ENCODE results near the gene ICAM3. TPM values are rescaled to one million over a fixed set of nuclear protein-coding genes. Genes with fewer than 3 reads are reported as not detected.
A peak's percentile ranks its signal among the peaks of the same experiment; 100 is the strongest.
"Not testable (repeated sequence)": the region's sequence is repeated elsewhere in the genome, so short reads cannot be mapped to it uniquely, and the experiment has no call there.

The ICAM3 gene, protein sequence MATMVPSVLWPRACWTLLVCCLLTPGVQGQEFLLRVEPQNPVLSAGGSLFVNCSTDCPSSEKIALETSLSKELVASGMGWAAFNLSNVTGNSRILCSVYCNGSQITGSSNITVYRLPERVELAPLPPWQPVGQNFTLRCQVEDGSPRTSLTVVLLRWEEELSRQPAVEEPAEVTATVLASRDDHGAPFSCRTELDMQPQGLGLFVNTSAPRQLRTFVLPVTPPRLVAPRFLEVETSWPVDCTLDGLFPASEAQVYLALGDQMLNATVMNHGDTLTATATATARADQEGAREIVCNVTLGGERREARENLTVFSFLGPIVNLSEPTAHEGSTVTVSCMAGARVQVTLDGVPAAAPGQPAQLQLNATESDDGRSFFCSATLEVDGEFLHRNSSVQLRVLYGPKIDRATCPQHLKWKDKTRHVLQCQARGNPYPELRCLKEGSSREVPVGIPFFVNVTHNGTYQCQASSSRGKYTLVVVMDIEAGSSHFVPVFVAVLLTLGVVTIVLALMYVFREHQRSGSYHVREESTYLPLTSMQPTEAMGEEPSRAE
- total RNA-seq: 1 to 10 TPM in 7 of 8 experiments, under 1 TPM in 1; 0.73 to 3.5 (median 2.2) TPM

DNA sequence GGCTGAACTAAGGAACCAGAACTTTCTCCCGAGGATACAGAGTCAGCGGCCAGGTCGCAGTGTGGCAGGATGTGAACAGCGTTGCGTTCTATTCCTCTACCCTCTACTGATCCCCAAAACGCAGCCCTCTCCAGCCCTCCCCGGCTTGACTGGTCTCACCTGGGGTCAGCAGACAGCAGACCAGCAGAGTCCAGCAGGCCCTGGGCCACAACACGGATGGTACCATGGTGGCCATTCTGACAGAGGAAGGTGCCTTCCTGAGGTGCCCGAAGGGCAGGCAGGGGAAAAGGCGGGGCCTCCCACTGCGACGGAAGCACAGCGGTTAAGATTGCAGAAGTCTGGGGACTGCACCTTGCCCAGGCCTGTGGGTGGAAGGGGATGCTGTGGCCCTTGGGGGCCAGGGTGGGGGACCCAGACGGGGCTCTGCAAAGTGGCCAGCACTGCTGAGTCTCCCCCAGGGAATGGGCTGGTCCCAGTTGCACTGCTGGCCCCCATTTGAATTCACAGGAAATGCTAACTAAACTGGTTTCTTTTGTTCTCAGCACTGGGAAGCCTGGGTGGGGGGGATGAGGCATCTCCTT, at the start of gene ICAM3:
Gene ICAM3 (minus strand): TSS at position 245 of the 581 bp plus-strand sequence. CDS start 10 bp downstream, at position 235.
- in situ Hi-C loops (cut with MboI; ENCODE audit: low pct_unique_long_range_greater_than_20kb in 2 of 9, low sequenced_read_pairs in 9 of 9, unreplicated experiment in 9 of 9): no loop called here
- H3K27ac ChIP-seq: no peak within 1 kb of the TSS
- no peak for ATAC-seq (replicated peaks in 6 of 8)
- WGBS, 10 experiments: 59 to 100% (median 78%) methylated on average over 2 to 9 of the region's 14 CpGs; no CpG with 5 or more reads in 4 of the 10 experiments
- peaks cover 0 to 10% of the 10 kb centered on the region in 2 donors for H3K4me1 ChIP-seq (replicated peaks in 1 of 2)
- H3K4me3 ChIP-seq: no peak within 1 kb of the TSS

DNA sequence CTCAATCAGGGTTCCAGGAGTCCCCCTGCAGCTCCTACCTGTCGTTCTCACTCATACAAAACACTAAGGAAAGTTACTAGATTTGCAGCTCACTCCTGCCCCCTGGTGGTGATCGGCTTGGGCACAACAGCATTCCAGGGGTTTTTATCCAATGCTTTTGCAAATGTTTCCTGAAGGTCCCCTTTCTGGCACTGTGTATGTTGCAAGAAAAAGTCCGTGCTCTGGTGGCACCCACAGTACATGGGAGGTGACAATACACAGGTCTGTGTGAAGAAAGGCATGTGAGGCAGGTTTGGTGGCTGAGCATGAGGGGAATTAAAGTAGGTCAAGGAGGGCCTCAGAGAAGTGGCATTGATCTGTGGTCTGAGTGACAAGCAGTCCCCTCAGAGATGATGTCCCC, 49.5 kb upstream of the ICAM3 start:
- Histone ChIP-seq H3K27ac (no peak overlapping the region), H3K4me3 (no peak overlapping the region), H3K4me1 (replicated peaks in 1 of 2) (no peaks in the 10 kb centered on the region)
- 0 to 20% (median 0%) methylated on average over 1 to 3 of the region's 3 CpGs; no CpG with 5 or more reads in 2 of the 10 experiments for WGBS, 10 experiments
- in situ Hi-C loops (cut with MboI; ENCODE audit: low pct_unique_long_range_greater_than_20kb in 2 of 9, low sequenced_read_pairs in 9 of 9, unreplicated experiment in 9 of 9): loop anchor here in 8 of 9 experiments (5.0 to 25.0 kb wide), 5 partner anchors 114 to 452 kb away; partner anchors contain the start of genes ICAM1 (in 4 of the 8), MRPL4 (in 1 of the 8) and OLFM2 (in 1 of the 8)
- ATAC-seq (replicated peaks in 6 of 8): peak; percentile 48 to 72 (median 58)

GRCh38 chr19:10384580-10384979, 45.2 kb upstream of the ICAM3 start:
- WGBS, 10 experiments: 60 to 100% (median 80%) methylated on average over 1 to 7 of the region's 9 CpGs; no CpG with 5 or more reads in 3 of the 10 experiments

DNA sequence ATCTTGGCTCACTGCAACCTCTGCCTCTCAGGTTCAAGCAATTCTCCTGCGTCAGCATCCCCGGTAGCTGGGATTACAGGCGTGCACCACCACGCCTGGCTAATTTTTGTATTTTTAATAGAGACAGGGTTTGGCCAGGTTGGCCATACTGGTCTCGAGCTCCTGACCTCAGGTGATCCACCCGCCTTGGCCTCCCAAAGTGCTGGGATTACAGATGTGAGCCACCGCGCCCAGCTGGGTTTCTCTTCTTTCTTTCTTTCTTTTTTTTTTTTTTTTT, 43.7 kb upstream of the ICAM3 start:
- in situ Hi-C loops (cut with MboI; ENCODE audit: low pct_unique_long_range_greater_than_20kb in 2 of 9, low sequenced_read_pairs in 9 of 9, unreplicated experiment in 9 of 9): loop anchor here in 8 of 9 experiments (5.0 to 25.0 kb wide), 5 partner anchors 108 to 446 kb away; partner anchors contain the start of genes ICAM1 (in 3 of the 8), MRPL4 (in 1 of the 8) and OLFM2 (in 1 of the 8)
- H3K4me1 ChIP-seq (replicated peaks in 1 of 2): peaks cover 10 to 11% of the 10 kb centered on the region in 2 donors
- H3K4me3 ChIP-seq; H3K27ac ChIP-seq; ATAC-seq (replicated peaks in 6 of 8): not testable (repeated sequence)
- WGBS, 10 experiments: 67 to 100% (median 90%) methylated on average over 2 to 8 of the region's 8 CpGs; no CpG with 5 or more reads in 1 of the 10 experiments

More at GRCh38 chr19:10384580-10384979, 45.2 kb upstream of the ICAM3 start:
- no peak overlapping the region for H3K27ac ChIP-seq
- H3K4me1 ChIP-seq (replicated peaks in 1 of 2): peaks cover 5 to 10% of the 10 kb centered on the region in 2 donors
- ATAC-seq (replicated peaks in 6 of 8): no peak
- H3K4me3 ChIP-seq: no peak overlapping the region
- in situ Hi-C loops (cut with MboI; ENCODE audit: low pct_unique_long_range_greater_than_20kb in 2 of 9, low sequenced_read_pairs in 9 of 9, unreplicated experiment in 9 of 9): loop anchor here in 8 of 9 experiments (5.0 to 25.0 kb wide), 5 partner anchors 110 to 447 kb away; partner anchors contain the start of genes ICAM1 (in 3 of the 8), MRPL4 (in 1 of the 8) and OLFM2 (in 1 of the 8)

DNA sequence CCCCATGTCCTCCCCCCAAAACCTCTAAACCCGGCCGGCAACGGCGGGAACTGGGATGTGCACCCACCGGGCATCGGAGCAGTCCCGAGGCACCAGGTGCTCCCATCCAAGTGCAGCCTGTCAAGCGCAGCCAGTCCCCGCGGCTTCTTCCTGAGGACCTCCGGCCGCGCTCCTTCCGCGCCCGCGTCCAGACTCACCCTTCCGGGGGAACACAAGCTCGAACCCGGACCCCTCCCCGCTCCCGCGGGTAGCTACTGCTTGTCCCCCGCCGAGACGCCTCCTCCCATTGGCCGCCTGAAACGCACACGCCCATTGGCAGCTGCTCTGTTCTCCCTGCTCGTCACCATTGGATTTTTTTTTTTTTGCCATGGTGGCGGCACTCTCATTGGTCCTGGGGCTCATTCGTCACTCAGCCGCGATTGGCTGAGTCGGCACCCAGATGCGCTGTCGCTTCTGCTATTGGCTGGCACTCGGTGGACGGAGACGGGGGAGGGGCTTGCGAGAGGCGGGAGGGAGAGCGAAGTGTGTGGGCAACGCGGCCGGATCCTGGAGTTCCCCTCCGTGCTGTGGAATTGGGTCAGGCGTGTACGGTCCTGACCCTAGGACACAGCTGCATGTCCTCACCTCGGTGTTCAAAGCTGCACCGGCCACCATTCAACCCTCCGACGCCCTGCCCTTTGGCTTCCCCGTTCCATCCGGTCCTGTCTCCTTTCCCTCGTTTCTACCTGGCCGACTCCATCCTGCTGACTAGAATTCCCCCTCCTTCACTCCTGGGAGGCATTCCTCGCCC, 41.1 kb upstream of the ICAM3 start, which contains the start of gene TYK2:
Gene TYK2 (minus strand): TSS at position 260 of the 790 bp plus-strand sequence. CDS start 2,166 bp downstream, outside the sequence.
- in situ Hi-C loops (cut with MboI; ENCODE audit: low pct_unique_long_range_greater_than_20kb in 2 of 9, low sequenced_read_pairs in 9 of 9, unreplicated experiment in 9 of 9): loop anchor here in 8 of 9 experiments (5.0 to 25.0 kb wide), 5 partner anchors 106 to 443 kb away; partner anchors contain the start of genes ICAM1 (in 3 of the 8), MRPL4 (in 1 of the 8) and OLFM2 (in 1 of the 8)

DNA sequence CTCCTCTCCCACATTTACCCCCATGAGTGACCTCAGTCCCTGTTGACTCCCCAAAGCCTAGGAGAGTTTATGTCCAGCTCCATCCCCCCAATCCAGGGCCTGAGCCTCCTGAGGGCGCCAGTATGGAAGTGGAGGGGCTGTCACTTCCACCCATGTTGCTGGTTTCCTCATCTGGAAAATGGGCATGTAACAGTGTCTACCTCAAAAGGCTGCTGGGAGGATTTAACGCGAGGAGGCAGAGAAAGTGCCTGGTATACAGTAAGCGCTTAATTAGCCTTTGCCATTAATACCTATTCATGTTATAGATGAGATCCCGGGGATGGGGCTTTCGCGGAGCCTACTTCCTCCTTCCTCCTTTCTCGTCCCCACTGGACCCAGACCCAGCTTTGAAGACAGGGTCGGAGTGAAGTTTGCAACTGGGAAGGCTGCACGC, 40.5 kb upstream of the ICAM3 start:
- in situ Hi-C loops (cut with MboI; ENCODE audit: low pct_unique_long_range_greater_than_20kb in 2 of 9, low sequenced_read_pairs in 9 of 9, unreplicated experiment in 9 of 9): loop anchor here in 8 of 9 experiments (5.0 to 25.0 kb wide), 5 partner anchors 105 to 443 kb away; partner anchors contain the start of genes ICAM1 (in 3 of the 8), MRPL4 (in 1 of the 8) and OLFM2 (in 1 of the 8)
- H3K4me3 ChIP-seq: peak overlapping the region; percentile 77 to 99 (median 83)
- peaks cover 10 to 11% of the 10 kb centered on the region in 2 donors for H3K4me1 ChIP-seq (replicated peaks in 1 of 2)
- peak in 1 of 8 experiments; percentile 3 for ATAC-seq (replicated peaks in 6 of 8)
- peak overlapping the region; percentile 63 to 85 for H3K27ac ChIP-seq
- WGBS, 10 experiments: 0 to 8% (median 0%) methylated on average over 2 to 10 of the region's 10 CpGs; no CpG with 5 or more reads in 5 of the 10 experiments

More for the DNA sequence above, 41.1 kb upstream of the ICAM3 start, which contains the start of gene TYK2:
- WGBS, 10 experiments: 0 to 6% (median 0%) methylated on average over 1 to 15 of the region's 58 CpGs; no CpG with 5 or more reads in 4 of the 10 experiments
- Histone ChIP-seq H3K4me3 (peak within 1 kb of the TSS; percentile 77 to 99 (median 83)), H3K27ac (peak within 1 kb of the TSS; percentile 81 to 95), H3K4me1 (replicated peaks in 1 of 2) (peaks cover 10 to 11% of the 10 kb centered on the region in 2 donors)
- ATAC-seq (replicated peaks in 6 of 8): peak; percentile 92 to 98 (median 95)

DNA sequence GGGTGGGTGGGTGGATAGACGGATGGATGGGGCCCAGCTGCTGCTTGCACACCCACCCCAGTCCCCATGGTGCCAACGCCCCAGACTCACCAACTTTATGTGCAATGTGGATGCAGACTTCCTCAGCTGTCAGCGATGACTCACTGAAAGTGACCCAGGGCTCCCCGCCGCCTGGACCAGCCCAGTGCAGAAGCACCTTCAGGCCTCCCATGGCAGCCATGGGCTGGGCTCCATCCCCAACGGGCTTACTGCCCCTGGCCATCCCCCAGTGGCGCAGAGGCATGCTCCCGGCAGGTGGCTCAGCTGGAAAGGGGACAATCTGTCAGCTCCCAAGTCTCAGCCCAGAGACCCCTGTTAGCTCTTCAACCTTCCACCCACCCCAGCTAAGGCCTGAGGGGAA, 38.7 kb upstream of the ICAM3 start:
- ATAC-seq (replicated peaks in 6 of 8): no peak
- H3K4me3 ChIP-seq: no peak overlapping the region
- in situ Hi-C loops (cut with MboI; ENCODE audit: low pct_unique_long_range_greater_than_20kb in 2 of 9, low sequenced_read_pairs in 9 of 9, unreplicated experiment in 9 of 9): loop anchor here in 2 of 9 experiments (25.0 kb wide), 2 partner anchors 116 to 441 kb away; partner anchors contain the start of genes ICAM1 (in 1 of the 2), MRPL4 (in 1 of the 2) and OLFM2 (in 1 of the 2)
- peaks cover 10 to 11% of the 10 kb centered on the region in 2 donors for H3K4me1 ChIP-seq (replicated peaks in 1 of 2)
- 60 to 100% (median 100%) methylated on average over 1 to 5 of the region's 8 CpGs; no CpG with 5 or more reads in 5 of the 10 experiments for WGBS, 10 experiments
- H3K27ac ChIP-seq: no peak overlapping the region

DNA sequence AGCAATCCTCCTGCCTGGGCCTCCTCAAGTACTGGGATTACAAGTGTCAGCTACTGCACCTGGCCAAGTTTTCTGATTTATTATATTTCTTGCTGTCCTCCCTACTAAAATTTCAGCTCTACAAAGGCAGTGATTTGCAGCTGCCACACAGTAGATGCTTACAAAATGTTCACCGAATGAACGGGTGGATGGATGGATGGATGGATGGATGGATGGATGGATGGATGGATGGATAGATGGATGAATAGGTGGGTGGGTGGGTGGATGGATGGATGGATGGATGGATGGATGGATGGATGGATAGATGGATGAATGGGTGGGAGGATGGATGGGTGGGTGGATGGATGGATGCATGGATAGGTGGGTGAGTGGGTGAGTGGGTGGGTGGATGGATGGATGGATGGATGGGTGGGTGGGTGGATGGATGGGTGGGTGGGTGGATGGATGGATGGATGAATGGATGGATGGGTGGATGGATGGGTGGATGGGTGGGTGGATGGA, 37.8 kb upstream of the ICAM3 start:
- in situ Hi-C loops (cut with MboI; ENCODE audit: low pct_unique_long_range_greater_than_20kb in 2 of 9, low sequenced_read_pairs in 9 of 9, unreplicated experiment in 9 of 9): loop anchor here in 2 of 9 experiments (25.0 kb wide), 2 partner anchors 115 to 440 kb away; partner anchors contain the start of genes ICAM1 (in 1 of the 2), MRPL4 (in 1 of the 2) and OLFM2 (in 1 of the 2)
- 100% methylated on average over 2 of the region's 2 CpGs; no CpG with 5 or more reads in 9 of the 10 experiments for WGBS, 10 experiments
- H3K4me3 ChIP-seq; H3K27ac ChIP-seq; ATAC-seq (replicated peaks in 6 of 8): not testable (repeated sequence)
- peaks cover 10 to 11% of the 10 kb centered on the region in 2 donors for H3K4me1 ChIP-seq (replicated peaks in 1 of 2)

- in situ Hi-C loops (cut with MboI; ENCODE audit: low pct_unique_long_range_greater_than_20kb in 2 of 9, low sequenced_read_pairs in 9 of 9, unreplicated experiment in 9 of 9): loop anchor here in 2 of 9 experiments (25.0 kb wide), 2 partner anchors 113 to 438 kb away; partner anchors contain the start of genes ICAM1 (in 1 of the 2), MRPL4 (in 1 of the 2) and OLFM2 (in 1 of the 2)
- Histone ChIP-seq H3K4me1 (replicated peaks in 1 of 2) (peaks cover 5 to 6% of the 10 kb centered on the region in 2 donors), H3K4me3 (no peak overlapping the region), H3K27ac (no peak overlapping the region)
- ATAC-seq (replicated peaks in 6 of 8): no peak
- 71 to 100% (median 91%) methylated on average over 1 to 4 of the region's 5 CpGs; no CpG with 5 or more reads in 3 of the 10 experiments for WGBS, 10 experiments
These were observed 35.5 kb upstream of the ICAM3 start for GRCh38 chr19:10374931-10375330.

GRCh38 chr19:10372690-10373089, 33.3 kb upstream of the ICAM3 start:
- no peaks in the 10 kb centered on the region for H3K4me1 ChIP-seq (replicated peaks in 1 of 2)
- no peak overlapping the region for H3K27ac ChIP-seq
- in situ Hi-C loops (cut with MboI; ENCODE audit: low pct_unique_long_range_greater_than_20kb in 2 of 9, low sequenced_read_pairs in 9 of 9, unreplicated experiment in 9 of 9): no loop called here
- ATAC-seq (replicated peaks in 6 of 8): no peak
- 82 to 100% (median 100%) methylated on average over 1 to 2 of the region's 3 CpGs; no CpG with 5 or more reads in 5 of the 10 experiments for WGBS, 10 experiments
- H3K4me3 ChIP-seq: no peak overlapping the region

All from motor neuron (in vitro differentiated cells).